SK-N-SH (cell line): ENCODE measurements around the gene NFKB1. TPM values are rescaled to one million over a fixed set of nuclear protein-coding genes. Genes with fewer than 3 reads are reported as not detected.

Source experiments
- CTCF ChIA-PET: fragments of 300-600, 350-600 bp; formaldehyde crosslinking; extraction: SDS; loops from one replicate; lab custom pipeline; 2021; lab: Yijun Ruan, JAX
- POLR2A ChIA-PET: fragments of 350-600 bp; sonication (Branson Sonifier 250); formaldehyde crosslinking; extraction: SDS; loops from one replicate; lab custom pipeline; 2020; ENCODE audit warnings: antibody characterized with exemption, inconsistent platforms; lab: Yijun Ruan, JAX
- DNase-seq: peaks from one replicate; pipeline ENCODE4 v3.0.0; 2012
- H2AFZ ChIP-seq: fragments of 200-600 bp; sonication (generic); 2 replicates; pipeline ENCODE4 v1.8.1; 2016; ENCODE audit warnings: antibody characterized with exemption, mild to moderate bottlenecking, low read depth
- H3F3A ChIP-seq: fragments of 200-600 bp; sonication (generic); replicated peaks from 2 replicates; pipeline ENCODE3; 2016; ENCODE audit warnings: antibody characterized with exemption, mild to moderate bottlenecking; ENCODE audit not compliant: insufficient read depth
- H3K27ac ChIP-seq, 2 experiments: fragments of 200-500 bp in 1 of 2; fragments of 200-600 bp in 1 of 2; sonication (Bioruptor generic) in 1 of 2; sonication (generic), shearing (Covaris generic) in 1 of 2; 2 replicates each; pipeline versions ENCODE4 v1.5.1 to v1.6.1; 2014 to 2016; ENCODE audit warnings: low read depth in 2 of 2, inconsistent platforms in 1 of 2, low read length in 1 of 2, mild to moderate bottlenecking in 1 of 2, mixed read lengths in 1 of 2
- H3K27me3 ChIP-seq: fragments of 200-600 bp; sonication (generic), shearing (Covaris generic); 2 replicates; pipeline ENCODE4 v1.6.1; 2016; ENCODE audit warnings: mixed run types; ENCODE audit not compliant: insufficient read depth
- H3K36me3 ChIP-seq, 2 experiments: fragments of 200-500 bp in 1 of 2; fragments of 200-600 bp in 1 of 2; sonication (Bioruptor generic) in 1 of 2; sonication (generic) in 1 of 2; replicated peaks in 1 of 2; 2 replicates each; pipeline versions ENCODE3 to v1.5.1; 2014 to 2016; ENCODE audit warnings: low read length in 1 of 2, mild to moderate bottlenecking in 1 of 2; ENCODE audit not compliant: insufficient read depth in 2 of 2, control insufficient read depth in 1 of 2
- H3K4me1 ChIP-seq, 2 experiments: fragments of 200-500 bp in 1 of 2; fragments of 200-600 bp in 1 of 2; sonication (Bioruptor generic) in 1 of 2; sonication (generic), shearing (Covaris generic) in 1 of 2; 2 replicates each; pipeline versions ENCODE4 v1.5.1 to v1.6.1; 2014 to 2016; ENCODE audit warnings: low read depth in 1 of 2, low read length in 1 of 2, mixed run types in 1 of 2; ENCODE audit not compliant: insufficient read depth in 2 of 2, control insufficient read depth in 1 of 2
- H3K4me2 ChIP-seq: fragments of 200-600 bp; sonication (generic), shearing (Covaris generic); 2 replicates; pipeline ENCODE4 v1.6.1; 2017; ENCODE audit warnings: mixed run types
- H3K4me3 ChIP-seq, 2 experiments: fragments of 200-500 bp in 1 of 2; fragments of 200-600 bp in 1 of 2; sonication (Bioruptor generic) in 1 of 2; sonication (generic), shearing (Covaris generic) in 1 of 2; 2 replicates each; pipeline versions ENCODE4 v1.5.1 to v1.8.1; 2014 to 2016; ENCODE audit warnings: low read depth in 2 of 2, inconsistent platforms in 1 of 2, low read length in 1 of 2, mild to moderate bottlenecking in 1 of 2, mixed read lengths in 1 of 2, moderate library complexity in 1 of 2
- H3K79me2 ChIP-seq: fragments of 200-600 bp; sonication (generic); 2 replicates; pipeline ENCODE4 v1.8.1; 2017; ENCODE audit warnings: mild to moderate bottlenecking; ENCODE audit not compliant: insufficient read depth
- H3K9ac ChIP-seq: fragments of 200-600 bp; sonication (generic); 2 replicates; pipeline ENCODE4 v1.6.1; 2017; ENCODE audit warnings: mixed run types
- H3K9me2 ChIP-seq: fragments of 200-600 bp; sonication (generic); 2 replicates; pipeline ENCODE4 v1.6.1; 2017; ENCODE audit warnings: mixed run types
- H3K9me3 ChIP-seq: fragments of 200-600 bp; sonication (generic); 2 replicates; pipeline ENCODE4 v1.6.1; 2017; ENCODE audit warnings: mixed run types, mild to moderate bottlenecking, moderate library complexity
- H4K20me1 ChIP-seq: fragments of 200-600 bp; sonication (generic); 2 replicates; pipeline ENCODE4 v1.6.1; 2017; ENCODE audit warnings: mild to moderate bottlenecking, mixed run types; ENCODE audit not compliant: insufficient read depth
- ELF1 ChIP-seq: IDR thresholded peaks from 2 replicates; pipeline ENCODE4 v1.4.0; 2012
- EP300 ChIP-seq, 2 experiments: IDR thresholded peaks; 2 replicates each; pipeline versions ENCODE4 v1.4.0 to v1.6.1; 2012; ENCODE audit warnings: borderline replicate concordance in 1 of 2, low read depth in 1 of 2, low read length in 1 of 2
- FOXJ3 ChIP-seq: sonication (generic); formaldehyde crosslinking; IDR thresholded peaks from 2 replicates; pipeline ENCODE4 v1.5.1; 2020; ENCODE audit warnings: mild to moderate bottlenecking, missing genetic modification reagents
- FOXM1 ChIP-seq: IDR thresholded peaks from 2 replicates; pipeline ENCODE4 v1.4.0; 2012; ENCODE audit warnings: low read depth, mild to moderate bottlenecking
- GABPA ChIP-seq: IDR thresholded peaks from 2 replicates; pipeline ENCODE4 v1.4.0; 2012; ENCODE audit warnings: low read depth, mild to moderate bottlenecking
- GATA2 ChIP-seq: sonication (generic); formaldehyde crosslinking; IDR thresholded peaks from 2 replicates; pipeline ENCODE4 v1.5.0; 2020; ENCODE audit warnings: mild to moderate bottlenecking, missing genetic modification reagents
- JUND ChIP-seq: IDR thresholded peaks from 2 replicates; pipeline ENCODE4 v1.4.0; 2012
- MXI1 ChIP-seq: IDR thresholded peaks from 2 replicates; pipeline ENCODE4 v1.6.1; 2012; ENCODE audit warnings: mild to moderate bottlenecking, low read depth, low read length, improper control_type of control experiment
- NFIC ChIP-seq: IDR thresholded peaks from 2 replicates; pipeline ENCODE4 v1.4.0; 2012; ENCODE audit warnings: borderline replicate concordance
- NRF1 ChIP-seq: IDR thresholded peaks from 2 replicates; pipeline ENCODE4 v1.6.1; 2012; ENCODE audit warnings: low read depth, mild to moderate bottlenecking, low read length
- REST ChIP-seq: IDR thresholded peaks from 2 replicates; pipeline ENCODE4 v1.6.1; 2012; ENCODE audit warnings: mild to moderate bottlenecking, low read depth, low read length, moderate library complexity
- SIN3A ChIP-seq: IDR thresholded peaks from 2 replicates; pipeline ENCODE4 v1.6.1; 2012; ENCODE audit warnings: low read depth, mild to moderate bottlenecking, low read length, moderate library complexity, borderline replicate concordance
- TAF1 ChIP-seq: IDR thresholded peaks from 2 replicates; pipeline ENCODE4 v1.6.1; 2012; ENCODE audit warnings: low read depth, mild to moderate bottlenecking, low read length, moderate library complexity, borderline replicate concordance
- USF2 ChIP-seq: fragments of 150-350 bp; IDR thresholded peaks from 2 replicates; pipeline ENCODE4 v1.6.1; 2017; ENCODE audit warnings: antibody characterized with exemption, low read length, low read depth, borderline replicate concordance
- YY1 ChIP-seq: IDR thresholded peaks from 2 replicates; pipeline ENCODE4 v1.4.0; 2012; ENCODE audit warnings: low read depth, mild to moderate bottlenecking
- WGBS: methylation state at CpG from one replicate; pipeline ENCODE4 v1.1.6; 2017; ENCODE audit warnings: low lambda C conversion rate; 5-methylcytosine and 5-hydroxymethylcytosine counted together
- polyA plus RNA-seq, 3 experiments: library from polyadenylated mRNA; depleted of rRNA; stranded (reverse); fragments of >200 nt; gene quantifications; 2 replicates each; pipeline ENCODE4 v1.2.3, GENCODE V29; 2012
- TF ChIP-seq, protein P1 (sequence below): IDR thresholded peaks from 2 replicates; pipeline ENCODE4; 2012

Gene NFKB1
- polyA plus RNA-seq, 1 of the 3 experiments (the other 2 are of a cell fraction): 14.1 TPM

- WGBS: 90% methylated on average over 1 of the region's 1 CpG
- POLR2A ChIA-PET: no interaction called here
- no peaks in the 10 kb centered on the region for H3K9me2 ChIP-seq
- no peaks in the 10 kb centered on the region for H4K20me1 ChIP-seq
- H3K9me3 ChIP-seq: no peaks in the 10 kb centered on the region
- no peak overlapping the region for H2AFZ ChIP-seq
- no peak overlapping the region for H3K27ac ChIP-seq
- no peaks in the 10 kb centered on the region for H3K36me3 ChIP-seq
- H3K9ac ChIP-seq: no peak overlapping the region
- H3K4me2 ChIP-seq: no peak overlapping the region
- CTCF ChIA-PET: no interaction called here
- no peak for TF ChIP-seq GABPA
- no peak for TF ChIP-seq TAF1
- no peak for TF ChIP-seq NFIC
- no peak for TF ChIP-seq EP300 (IDR thresholded peaks at IDR 0.05; ENCODE audit: borderline replicate concordance in 1 of 2, low read depth in 1 of 2, low read length in 1 of 2)
- TF ChIP-seq, all 33 proteins: peak for 0
- no peaks in the 10 kb centered on the region for H3K27me3 ChIP-seq
- no peaks in the 10 kb centered on the region; a peak in 1 of 4 replicates for H3K4me1 ChIP-seq
- H3K4me3 ChIP-seq: no peak overlapping the region
- no peaks in the 10 kb centered on the region for H3F3A ChIP-seq
- no peaks in the 10 kb centered on the region for H3K79me2 ChIP-seq
- DNase-seq: no peak
Measured at GRCh38 chr4:102493257-102493656, 7.9 kb upstream of the NFKB1 start.

DNA sequence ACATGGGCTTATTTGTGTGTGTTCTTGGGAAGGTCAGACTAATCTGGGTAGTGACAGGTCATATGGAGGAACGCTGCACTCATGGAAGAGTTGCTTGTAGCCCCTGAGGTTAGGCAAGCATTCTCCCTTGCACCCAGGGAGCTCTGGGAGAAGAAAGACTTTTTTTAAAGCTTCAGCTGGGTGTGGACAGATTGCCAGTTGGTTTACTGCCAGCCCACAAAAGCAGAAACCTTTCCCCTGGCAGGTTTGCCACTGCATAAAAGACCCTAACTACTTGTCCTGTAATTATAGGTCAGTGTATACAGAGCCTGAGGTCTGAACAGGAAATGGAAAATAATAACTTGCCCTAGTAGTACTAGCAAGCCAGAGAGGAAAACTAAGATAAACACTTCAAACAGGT lies 7.4 kb upstream of the NFKB1 start:
- TF ChIP-seq GATA2 (CRISPR knock-in tag) (no peak), MXI1 (no peak), FOXM1 (no peak), ELF1 (no peak), USF2 (no peak), NFIC (no peak), FOXJ3 (CRISPR knock-in tag) (no peak), JUND (no peak), YY1 (no peak), NRF1 (no peak), REST (no peak), GABPA (no peak), SIN3A (no peak)
- TF ChIP-seq, protein P1, sequence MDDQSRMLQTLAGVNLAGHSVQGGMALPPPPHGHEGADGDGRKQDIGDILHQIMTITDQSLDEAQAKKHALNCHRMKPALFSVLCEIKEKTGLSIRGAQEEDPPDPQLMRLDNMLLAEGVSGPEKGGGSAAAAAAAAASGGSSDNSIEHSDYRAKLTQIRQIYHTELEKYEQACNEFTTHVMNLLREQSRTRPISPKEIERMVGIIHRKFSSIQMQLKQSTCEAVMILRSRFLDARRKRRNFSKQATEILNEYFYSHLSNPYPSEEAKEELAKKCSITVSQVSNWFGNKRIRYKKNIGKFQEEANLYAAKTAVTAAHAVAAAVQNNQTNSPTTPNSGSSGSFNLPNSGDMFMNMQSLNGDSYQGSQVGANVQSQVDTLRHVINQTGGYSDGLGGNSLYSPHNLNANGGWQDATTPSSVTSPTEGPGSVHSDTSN: no peak
- Histone ChIP-seq H3K4me2 (no peak overlapping the region), H2AFZ (no peak overlapping the region), H3K4me1 (no peaks in the 10 kb centered on the region; a peak in 1 of 4 replicates), H3K79me2 (no peaks in the 10 kb centered on the region), H3K9me3 (no peaks in the 10 kb centered on the region), H3K27ac (no peak overlapping the region), H3K9me2 (no peaks in the 10 kb centered on the region), H3K9ac (no peak overlapping the region), H4K20me1 (no peaks in the 10 kb centered on the region), H3F3A (no peaks in the 10 kb centered on the region), H3K36me3 (no peaks in the 10 kb centered on the region), H3K27me3 (no peaks in the 10 kb centered on the region), H3K4me3 (no peak overlapping the region)
- DNase-seq: no peak
- WGBS: 71% methylated on average over 1 of the region's 1 CpG
- ChIA-PET POLR2A (no interaction called here), CTCF (no interaction called here)
